Colonic mucosa (tissue), 4 donors: ENCODE data around the gene RRP15. TPM values are rescaled to one million over a fixed set of nuclear protein-coding genes. Genes with fewer than 3 reads are reported as not detected.

Experiments
- DNase-seq: peaks from one replicate; pipeline ENCODE4 v3.0.0-alpha.2; 2020
- H3K27ac ChIP-seq: fragments of 200-600 bp; one replicate; pipeline ENCODE4 v1.8.0; 2021
- H3K27me3 ChIP-seq: fragments of 200-600 bp; one replicate; pipeline ENCODE4 v1.8.0; 2021
- H3K36me3 ChIP-seq: fragments of 200-600 bp; one replicate; pipeline ENCODE4 v1.8.0; 2021
- H3K4me1 ChIP-seq: fragments of 200-600 bp; one replicate; pipeline ENCODE4 v1.8.0; 2021; ENCODE audit warnings: mild to moderate bottlenecking
- H3K4me3 ChIP-seq: fragments of 200-600 bp; one replicate; pipeline ENCODE4 v1.8.0; 2021
- H3K9ac ChIP-seq, 2 donors: one replicate each; pipeline ENCODE4 v1.7.0; 2013; ENCODE audit warnings: control low read depth in 2 of 2, low read depth in 2 of 2, low read length in 2 of 2
- H3K9me3 ChIP-seq: fragments of 200-600 bp; one replicate; pipeline ENCODE4 v1.8.0; 2021
- intact Hi-C: fragments of 100-400 bp; cut with DNase I; formaldehyde crosslinking; loops from one replicate; pipeline ENCODE4 v1.14.1; 2022
- total RNA-seq, 2 donors: library from RNA; stranded (reverse); fragmentation: NEBNext Ultra II Directional in 1 of 2; extraction: Animal tissue kit (Norgen Biotek cat#: 25700) in 1 of 2; gene quantifications; one replicate each; pipeline ENCODE4 v1.2.1, GENCODE V29; 2021
- TF ChIP-seq, protein P1 (sequence below): fragments of 200-600 bp; IDR thresholded peaks from one replicate; pipeline ENCODE4 v1.8.0; 2022; ENCODE audit warnings: antibody characterized with exemption, mild to moderate bottlenecking
- donor health status: healthy.
- donor health status: DM: no; HTN: no; CAD: no.
- donor health status: DM: no; HTN: no; CAD: no.

The RRP15 gene
- total RNA-seq, 2 donors from 2014 or later = 7.8 to 15.0 TPM

DNA sequence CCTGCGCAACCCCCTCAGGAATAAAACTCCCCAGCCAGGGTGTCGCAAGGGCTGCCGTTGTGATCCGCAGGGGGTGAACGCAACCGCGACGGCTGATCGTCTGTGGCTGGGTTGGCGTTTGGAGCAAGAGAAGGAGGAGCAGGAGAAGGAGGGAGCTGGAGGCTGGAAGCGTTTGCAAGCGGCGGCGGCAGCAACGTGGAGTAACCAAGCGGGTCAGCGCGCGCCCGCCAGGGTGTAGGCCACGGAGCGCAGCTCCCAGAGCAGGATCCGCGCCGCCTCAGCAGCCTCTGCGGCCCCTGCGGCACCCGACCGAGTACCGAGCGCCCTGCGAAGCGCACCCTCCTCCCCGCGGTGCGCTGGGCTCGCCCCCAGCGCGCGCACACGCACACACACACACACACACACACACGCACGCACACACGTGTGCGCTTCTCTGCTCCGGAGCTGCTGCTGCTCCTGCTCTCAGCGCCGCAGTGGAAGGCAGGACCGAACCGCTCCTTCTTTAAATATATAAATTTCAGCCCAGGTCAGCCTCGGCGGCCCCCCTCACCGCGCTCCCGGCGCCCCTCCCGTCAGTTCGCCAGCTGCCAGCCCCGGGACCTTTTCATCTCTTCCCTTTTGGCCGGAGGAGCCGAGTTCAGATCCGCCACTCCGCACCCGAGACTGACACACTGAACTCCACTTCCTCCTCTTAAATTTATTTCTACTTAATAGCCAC, 60.7 kb downstream of the RRP15 start:
- Histone ChIP-seq H3K9me3 (no peaks in the 10 kb centered on the region), H3K27me3 (peaks cover 25% of the 10 kb centered on the region), H3K27ac (peak overlapping the region; percentile 43), H3K9ac (peak overlapping the region in 1 of 2 donors; percentile 64), H3K4me1 (no peaks in the 10 kb centered on the region), H3K36me3 (no peaks in the 10 kb centered on the region), H3K4me3 (peak overlapping the region; percentile 40)
- TF ChIP-seq, protein P1, sequence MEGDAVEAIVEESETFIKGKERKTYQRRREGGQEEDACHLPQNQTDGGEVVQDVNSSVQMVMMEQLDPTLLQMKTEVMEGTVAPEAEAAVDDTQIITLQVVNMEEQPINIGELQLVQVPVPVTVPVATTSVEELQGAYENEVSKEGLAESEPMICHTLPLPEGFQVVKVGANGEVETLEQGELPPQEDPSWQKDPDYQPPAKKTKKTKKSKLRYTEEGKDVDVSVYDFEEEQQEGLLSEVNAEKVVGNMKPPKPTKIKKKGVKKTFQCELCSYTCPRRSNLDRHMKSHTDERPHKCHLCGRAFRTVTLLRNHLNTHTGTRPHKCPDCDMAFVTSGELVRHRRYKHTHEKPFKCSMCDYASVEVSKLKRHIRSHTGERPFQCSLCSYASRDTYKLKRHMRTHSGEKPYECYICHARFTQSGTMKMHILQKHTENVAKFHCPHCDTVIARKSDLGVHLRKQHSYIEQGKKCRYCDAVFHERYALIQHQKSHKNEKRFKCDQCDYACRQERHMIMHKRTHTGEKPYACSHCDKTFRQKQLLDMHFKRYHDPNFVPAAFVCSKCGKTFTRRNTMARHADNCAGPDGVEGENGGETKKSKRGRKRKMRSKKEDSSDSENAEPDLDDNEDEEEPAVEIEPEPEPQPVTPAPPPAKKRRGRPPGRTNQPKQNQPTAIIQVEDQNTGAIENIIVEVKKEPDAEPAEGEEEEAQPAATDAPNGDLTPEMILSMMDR = no peak
- intact Hi-C loops = no loop called here
- DNase-seq = peak; percentile 30

DNA sequence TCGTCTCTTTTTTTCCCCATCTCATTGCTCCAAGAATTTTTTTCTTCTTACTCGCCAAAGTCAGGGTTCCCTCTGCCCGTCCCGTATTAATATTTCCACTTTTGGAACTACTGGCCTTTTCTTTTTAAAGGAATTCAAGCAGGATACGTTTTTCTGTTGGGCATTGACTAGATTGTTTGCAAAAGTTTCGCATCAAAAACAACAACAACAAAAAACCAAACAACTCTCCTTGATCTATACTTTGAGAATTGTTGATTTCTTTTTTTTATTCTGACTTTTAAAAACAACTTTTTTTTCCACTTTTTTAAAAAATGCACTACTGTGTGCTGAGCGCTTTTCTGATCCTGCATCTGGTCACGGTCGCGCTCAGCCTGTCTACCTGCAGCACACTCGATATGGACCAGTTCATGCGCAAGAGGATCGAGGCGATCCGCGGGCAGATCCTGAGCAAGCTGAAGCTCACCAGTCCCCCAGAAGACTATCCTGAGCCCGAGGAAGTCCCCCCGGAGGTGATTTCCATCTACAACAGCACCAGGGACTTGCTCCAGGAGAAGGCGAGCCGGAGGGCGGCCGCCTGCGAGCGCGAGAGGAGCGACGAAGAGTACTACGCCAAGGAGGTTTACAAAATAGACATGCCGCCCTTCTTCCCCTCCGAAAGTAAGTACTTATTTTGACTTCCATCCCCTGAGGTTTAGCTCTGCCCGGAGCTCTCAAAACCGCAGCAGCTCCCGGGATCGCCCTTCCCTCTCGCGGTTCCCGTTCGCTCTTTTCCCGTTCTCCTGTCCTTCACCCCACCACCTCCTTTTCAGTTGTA, 61.5 kb downstream of the RRP15 start:
- intact Hi-C loops = no loop called here
- DNase-seq = no peak
- Histone ChIP-seq H3K27me3 (peaks cover 25% of the 10 kb centered on the region), H3K4me1 (no peaks in the 10 kb centered on the region), H3K4me3 (peak overlapping the region; percentile 40), H3K9ac (peak overlapping the region; percentile 6 to 29), H3K9me3 (no peaks in the 10 kb centered on the region), H3K36me3 (no peaks in the 10 kb centered on the region), H3K27ac (peak overlapping the region; percentile 43)
- TF ChIP-seq, protein P1 = no peak

DNA sequence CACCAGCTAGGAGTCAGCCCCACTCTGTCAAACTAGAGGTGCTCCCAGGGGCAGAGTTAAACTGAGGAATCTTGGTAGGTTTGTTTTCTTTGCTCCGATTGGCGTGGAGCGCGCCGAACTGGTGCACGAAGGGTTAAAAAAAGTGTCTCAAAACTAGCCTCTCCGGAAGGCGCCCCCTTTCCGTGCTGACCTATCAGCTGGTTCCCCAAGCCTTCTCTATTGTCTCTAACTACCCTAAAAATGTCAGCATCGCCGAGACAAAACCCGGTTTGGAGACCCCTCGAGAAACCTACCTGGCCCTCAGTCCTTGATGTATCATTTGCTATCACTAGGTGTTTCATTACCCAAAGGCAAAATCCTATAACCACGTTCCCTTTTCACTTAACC, 62.2 kb downstream of the RRP15 start:
- H3K36me3 ChIP-seq = no peaks in the 10 kb centered on the region
- peak overlapping the region; percentile 8 for H3K27ac ChIP-seq
- H3K27me3 ChIP-seq = peaks cover 25% of the 10 kb centered on the region
- TF ChIP-seq, protein P1 = no peak
- H3K4me1 ChIP-seq = no peaks in the 10 kb centered on the region
- DNase-seq = no peak
- peak overlapping the region; percentile 40 for H3K4me3 ChIP-seq
- intact Hi-C loops = no loop called here
- H3K9me3 ChIP-seq = no peaks in the 10 kb centered on the region
- H3K9ac ChIP-seq = peak overlapping the region; percentile 29 to 35

DNA sequence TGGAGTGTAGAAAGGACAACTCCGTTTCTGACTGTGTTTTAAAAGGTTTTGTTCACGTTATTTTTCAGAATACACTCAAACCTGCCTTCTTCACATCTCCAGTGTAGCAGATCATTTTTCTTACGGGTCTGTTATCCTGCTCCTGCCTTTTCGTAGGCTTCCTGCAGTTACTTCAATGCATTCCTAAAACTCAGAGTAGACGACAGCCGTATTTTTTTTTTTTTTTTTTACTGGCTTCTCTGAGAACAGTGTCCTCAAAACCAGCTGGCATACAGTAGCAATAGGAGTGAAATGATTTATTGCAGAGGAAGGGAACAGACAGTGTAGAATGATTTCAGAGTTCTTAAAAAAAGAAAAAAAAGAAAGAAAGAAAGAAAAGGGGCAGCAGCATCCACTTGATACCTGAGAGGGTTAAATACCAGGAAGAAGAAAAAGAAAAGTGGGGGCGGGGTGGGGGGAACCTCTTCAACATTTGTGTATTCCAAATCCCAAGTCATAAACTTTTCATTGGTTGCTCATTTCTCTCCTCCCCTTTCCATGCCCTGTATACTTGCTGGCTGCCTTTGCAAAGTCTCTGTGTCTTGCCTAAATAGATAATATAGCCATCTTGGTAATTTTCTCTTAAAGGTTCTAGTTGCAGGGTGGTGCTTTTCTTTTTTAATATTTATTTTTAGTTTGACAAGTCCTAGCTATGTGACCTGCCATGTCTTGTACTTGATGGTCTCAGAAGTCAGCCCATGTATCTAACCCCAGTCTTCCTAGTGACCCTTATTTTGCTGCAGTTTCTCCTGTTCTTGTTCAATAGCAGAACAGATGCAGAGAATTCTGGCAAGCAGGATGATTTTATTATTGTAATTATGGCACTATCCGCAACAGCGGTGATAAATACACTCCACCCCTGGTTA, 62.9 kb downstream of the RRP15 start:
- H3K9ac ChIP-seq = no peak overlapping the region
- H3K27me3 ChIP-seq = peaks cover 25% of the 10 kb centered on the region

More for the DNA sequence above, 62.9 kb downstream of the RRP15 start:
- Histone ChIP-seq H3K27ac (peak overlapping the region; percentile 8), H3K9me3 (no peaks in the 10 kb centered on the region), H3K4me1 (no peaks in the 10 kb centered on the region), H3K36me3 (no peaks in the 10 kb centered on the region), H3K4me3 (peak overlapping the region; percentile 40)
- no peak for DNase-seq
- intact Hi-C loops = no loop called here
- TF ChIP-seq, protein P1 = no peak
